GM04504 (cell line): ENCODE results near the gene CD70.
A peak's percentile ranks its signal among the peaks of the same experiment; 100 is the strongest.
"Not testable (repeated sequence)": the region's sequence is repeated elsewhere in the genome, so short reads cannot be mapped to it uniquely, and the experiment has no call there.

Experiments
- DNase-seq: peaks from one replicate; pipeline ENCODE4 v3.0.0-alpha.2; 2012; ENCODE audit warnings: low read depth

The CD70 gene

GRCh38 chr19:6597471-6598253, 6.7 kb upstream of the CD70 start:
- DNase-seq = not testable (repeated sequence)

- DNase-seq = no peak
Measured at GRCh38 chr19:6596621-6597020, 5.7 kb upstream of the CD70 start.

GRCh38 chr19:6593651-6594416, 2.9 kb upstream of the CD70 start:
- DNase-seq = no peak

- DNase-seq = no peak
Measured at GRCh38 chr19:6590258-6590826, 608 bp downstream of the CD70 start.

- no peak for DNase-seq
Measured at GRCh38 chr19:6589711-6590257, 1.2 kb downstream of the CD70 start.

- DNase-seq = no peak
Measured at GRCh38 chr19:6588508-6589345, 2.2 kb downstream of the CD70 start.

GRCh38 chr19:6587998-6588507, 2.9 kb downstream of the CD70 start:
- DNase-seq = no peak

GRCh38 chr19:6587093-6587820, 3.7 kb downstream of the CD70 start:
- no peak for DNase-seq

- DNase-seq = no peak
Measured at GRCh38 chr19:6586726-6587092, 4.2 kb downstream of the CD70 start.

- DNase-seq = no peak
Measured at GRCh38 chr19:6586056-6586455, 4.9 kb downstream of the CD70 start.

- not testable (repeated sequence) for DNase-seq
Measured at GRCh38 chr19:6582515-6583484, 8.2 kb downstream of the CD70 start.

- peak; percentile 48 for DNase-seq
Measured at GRCh38 chr19:6580313-6580712, 10.6 kb downstream of the CD70 start.

- DNase-seq = no peak
Measured at GRCh38 chr19:6579450-6580178, 11.3 kb downstream of the CD70 start.

GRCh38 chr19:6577476-6578125, 13.3 kb downstream of the CD70 start:
- DNase-seq = no peak

GRCh38 chr19:6576869-6577475, 14.0 kb downstream of the CD70 start:
- no peak for DNase-seq

- no peak for DNase-seq
Measured at GRCh38 chr19:6573350-6573749, 17.6 kb downstream of the CD70 start.

GRCh38 chr19:6572217-6572616, 18.7 kb downstream of the CD70 start:
- DNase-seq = no peak

GRCh38 chr19:6571167-6571566, 19.8 kb downstream of the CD70 start:
- no peak for DNase-seq
